Upper lobe of left lung (tissue), 4 donors: Measurements from ENCODE around the gene GDF10.

Source experiments
- EP300 ChIP-seq, 4 donors: sonication (generic); formaldehyde crosslinking; IDR thresholded peaks; one replicate each; pipeline ENCODE4 v1.5.1; 2017; ENCODE audit warnings: antibody characterized with exemption in 4 of 4, control low read depth in 2 of 4
- POLR2AphosphoS5 ChIP-seq, 2 donors: sonication (generic); formaldehyde crosslinking; IDR thresholded peaks; one replicate each; pipeline ENCODE4 v1.5.1; 2017; ENCODE audit warnings: antibody characterized with exemption in 2 of 2
- TF ChIP-seq, protein P1 (sequence below), 6 experiments: fragments of 450-650 bp in 4 of 6; fragments of 200-600 bp in 2 of 6; sonication (generic) in 2 of 6; IDR thresholded peaks; one replicate each; pipeline ENCODE4 v1.5.1; 2016 to 2019; ENCODE audit warnings: antibody characterized with exemption in 6 of 6

DNA sequence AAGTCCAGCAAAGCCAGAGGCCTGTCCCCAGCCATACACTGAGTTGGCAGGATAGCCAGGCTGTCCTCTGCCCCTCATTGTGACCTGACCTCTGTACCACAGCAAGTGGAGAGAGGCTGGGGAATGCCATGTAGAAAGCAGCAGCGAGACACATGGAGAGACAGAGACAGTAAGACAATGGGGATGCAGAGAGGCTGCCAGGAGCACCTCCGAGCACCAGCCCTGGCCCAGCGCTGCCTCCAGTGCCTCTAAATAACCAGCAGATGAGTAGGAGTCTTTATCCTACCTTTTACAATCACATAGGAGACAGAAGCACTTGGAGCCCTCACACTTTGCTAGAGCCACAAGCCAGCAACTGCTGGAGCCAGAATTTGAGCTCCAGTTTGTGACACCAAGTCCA is 30.4 kb downstream of the GDF10 start:
- TF ChIP-seq POLR2AphosphoS5 (IDR thresholded peaks at IDR 0.05) (no peak), EP300 (IDR thresholded peaks at IDR 0.05) (no peak)
- TF ChIP-seq, protein P1, sequence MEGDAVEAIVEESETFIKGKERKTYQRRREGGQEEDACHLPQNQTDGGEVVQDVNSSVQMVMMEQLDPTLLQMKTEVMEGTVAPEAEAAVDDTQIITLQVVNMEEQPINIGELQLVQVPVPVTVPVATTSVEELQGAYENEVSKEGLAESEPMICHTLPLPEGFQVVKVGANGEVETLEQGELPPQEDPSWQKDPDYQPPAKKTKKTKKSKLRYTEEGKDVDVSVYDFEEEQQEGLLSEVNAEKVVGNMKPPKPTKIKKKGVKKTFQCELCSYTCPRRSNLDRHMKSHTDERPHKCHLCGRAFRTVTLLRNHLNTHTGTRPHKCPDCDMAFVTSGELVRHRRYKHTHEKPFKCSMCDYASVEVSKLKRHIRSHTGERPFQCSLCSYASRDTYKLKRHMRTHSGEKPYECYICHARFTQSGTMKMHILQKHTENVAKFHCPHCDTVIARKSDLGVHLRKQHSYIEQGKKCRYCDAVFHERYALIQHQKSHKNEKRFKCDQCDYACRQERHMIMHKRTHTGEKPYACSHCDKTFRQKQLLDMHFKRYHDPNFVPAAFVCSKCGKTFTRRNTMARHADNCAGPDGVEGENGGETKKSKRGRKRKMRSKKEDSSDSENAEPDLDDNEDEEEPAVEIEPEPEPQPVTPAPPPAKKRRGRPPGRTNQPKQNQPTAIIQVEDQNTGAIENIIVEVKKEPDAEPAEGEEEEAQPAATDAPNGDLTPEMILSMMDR (IDR thresholded peaks at IDR 0.05): no peak
